OCI-LY1 (cell line): ENCODE measurements around the gene AKAP8L.

Source experiments
- EZH2 ChIP-seq: fragments of 200-600 bp; sonication (generic), shearing (Covaris generic); IDR thresholded peaks from 2 replicates; pipeline ENCODE4 v1.8.0; 2017; ENCODE audit warnings: borderline replicate concordance, mixed run types, mild to moderate bottlenecking, antibody characterized with exemption, low read length, moderate library complexity, mixed read lengths
- TF ChIP-seq, protein P1 (sequence below): fragments of 200-600 bp; sonication (generic), shearing (Covaris generic); IDR thresholded peaks from 2 replicates; pipeline ENCODE4 v1.5.1; 2017; ENCODE audit warnings: mild to moderate bottlenecking, antibody characterized with exemption, low read length, moderate library complexity, mixed read lengths

DNA sequence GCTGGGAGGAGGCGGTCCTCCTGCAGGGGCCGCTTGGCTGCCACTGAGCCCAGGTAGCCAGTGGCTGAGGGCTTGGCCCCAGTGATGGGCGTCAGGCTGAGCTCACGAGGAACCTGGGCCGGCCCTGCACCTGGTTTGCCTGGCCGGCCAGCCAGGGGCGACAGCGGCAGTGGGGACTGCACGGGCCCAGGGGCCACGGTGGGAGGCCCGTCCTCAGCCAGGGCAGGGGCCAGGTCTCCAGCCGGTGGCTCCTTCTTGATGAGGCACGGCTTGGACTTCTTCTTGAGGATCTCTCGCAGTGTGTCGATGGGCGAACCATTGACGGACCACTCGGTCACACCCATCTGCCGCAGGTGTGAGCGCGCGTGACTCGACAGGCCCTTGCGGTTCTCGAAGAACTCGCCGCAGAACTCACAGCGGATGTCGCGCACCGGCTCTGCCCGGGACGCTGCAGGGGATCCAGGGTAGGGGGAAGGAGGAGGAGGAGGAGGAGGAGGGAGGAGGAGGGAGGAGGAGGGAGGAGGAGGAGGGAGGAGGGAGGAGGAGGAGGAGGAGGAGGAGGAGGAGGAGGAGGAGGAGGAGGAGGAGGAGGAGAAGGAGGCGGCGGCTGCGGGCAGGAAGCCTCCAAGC, 6.6 kb upstream of the AKAP8L start:
- TF ChIP-seq, protein P1, sequence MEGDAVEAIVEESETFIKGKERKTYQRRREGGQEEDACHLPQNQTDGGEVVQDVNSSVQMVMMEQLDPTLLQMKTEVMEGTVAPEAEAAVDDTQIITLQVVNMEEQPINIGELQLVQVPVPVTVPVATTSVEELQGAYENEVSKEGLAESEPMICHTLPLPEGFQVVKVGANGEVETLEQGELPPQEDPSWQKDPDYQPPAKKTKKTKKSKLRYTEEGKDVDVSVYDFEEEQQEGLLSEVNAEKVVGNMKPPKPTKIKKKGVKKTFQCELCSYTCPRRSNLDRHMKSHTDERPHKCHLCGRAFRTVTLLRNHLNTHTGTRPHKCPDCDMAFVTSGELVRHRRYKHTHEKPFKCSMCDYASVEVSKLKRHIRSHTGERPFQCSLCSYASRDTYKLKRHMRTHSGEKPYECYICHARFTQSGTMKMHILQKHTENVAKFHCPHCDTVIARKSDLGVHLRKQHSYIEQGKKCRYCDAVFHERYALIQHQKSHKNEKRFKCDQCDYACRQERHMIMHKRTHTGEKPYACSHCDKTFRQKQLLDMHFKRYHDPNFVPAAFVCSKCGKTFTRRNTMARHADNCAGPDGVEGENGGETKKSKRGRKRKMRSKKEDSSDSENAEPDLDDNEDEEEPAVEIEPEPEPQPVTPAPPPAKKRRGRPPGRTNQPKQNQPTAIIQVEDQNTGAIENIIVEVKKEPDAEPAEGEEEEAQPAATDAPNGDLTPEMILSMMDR, result no peak
- no peak for TF ChIP-seq EZH2
